HepG2 (cell line): ENCODE measurements around the gene ACBD5. TPM values are rescaled to one million over a fixed set of nuclear protein-coding genes. Genes with fewer than 3 reads are reported as not detected.

Source experiments
- BRCA1 ChIP-seq: sonication (generic); formaldehyde crosslinking; IDR thresholded peaks from 2 replicates; pipeline ENCODE4 v1.4.0; 2020; ENCODE audit warnings: missing genetic modification reagents
- CAMTA2 ChIP-seq: sonication (generic); formaldehyde crosslinking; IDR thresholded peaks from 2 replicates; pipeline ENCODE4 v1.4.0; 2020; ENCODE audit warnings: mild to moderate bottlenecking, missing genetic modification reagents, borderline replicate concordance
- GATA4 ChIP-seq: sonication (generic); IDR thresholded peaks from 2 replicates; pipeline ENCODE4 v1.6.1; 2016; ENCODE audit warnings: antibody characterized with exemption, low read depth, borderline replicate concordance
- GPBP1L1 ChIP-seq: sonication (generic); formaldehyde crosslinking; IDR thresholded peaks from 2 replicates; pipeline ENCODE4 v1.5.0; 2020; ENCODE audit warnings: mild to moderate bottlenecking, missing genetic modification reagents
- HDAC1 ChIP-seq: sonication (generic); formaldehyde crosslinking; IDR thresholded peaks from 2 replicates; pipeline ENCODE4 v1.5.1; 2020; ENCODE audit warnings: mild to moderate bottlenecking, missing genetic modification reagents
- HDAC2 ChIP-seq: sonication (generic); formaldehyde crosslinking; IDR thresholded peaks from 2 replicates; pipeline ENCODE4 v1.4.0; 2020; ENCODE audit warnings: missing genetic modification reagents
- KAT8 ChIP-seq: IDR thresholded peaks from 2 replicates; pipeline ENCODE4 v1.6.1; 2016; ENCODE audit warnings: missing genetic modification reagents, missing compliant biosample characterization
- MAFK ChIP-seq, 2 experiments: IDR thresholded peaks in 1 of 2; conservative IDR thresholded peaks in 1 of 2; 2 replicates each; pipeline ENCODE4 v1.6.1; 2011; ENCODE audit warnings: improper control_type of control experiment in 2 of 2, low read length in 2 of 2
- NFIB ChIP-seq: sonication (generic); formaldehyde crosslinking; IDR thresholded peaks from 2 replicates; pipeline ENCODE4 v1.9.0; 2021; ENCODE audit warnings: missing genetic modification reagents, mild to moderate bottlenecking, borderline replicate concordance
- NRL ChIP-seq: sonication (generic); formaldehyde crosslinking; IDR thresholded peaks from 2 replicates; pipeline ENCODE4 v1.5.0; 2020; ENCODE audit warnings: missing genetic modification reagents, mild to moderate bottlenecking, moderate library complexity, borderline replicate concordance
- REPIN1 ChIP-seq: sonication (generic); formaldehyde crosslinking; IDR thresholded peaks from 2 replicates; pipeline ENCODE4 v1.8.0; 2022; ENCODE audit warnings: missing genetic modification reagents, low read depth, mild to moderate bottlenecking, borderline replicate concordance
- SOX5 ChIP-seq: IDR thresholded peaks from 2 replicates; pipeline ENCODE4 v1.6.1; 2016; ENCODE audit warnings: borderline replicate concordance
- SP5 ChIP-seq: IDR thresholded peaks from 2 replicates; pipeline ENCODE4 v1.6.1; 2016; ENCODE audit warnings: low read depth, borderline replicate concordance
- SRSF4 ChIP-seq: fragments of 200-400 bp; formaldehyde crosslinking; IDR thresholded peaks from one replicate; pipeline ENCODE4 v1.6.1; 2018; ENCODE audit warnings: mild to moderate bottlenecking, low read depth, low read length, moderate library complexity; ENCODE audit not compliant: poor library complexity, severe bottlenecking
- TFAP4 ChIP-seq: sonication (generic); IDR thresholded peaks from 2 replicates; pipeline ENCODE4 v1.6.1; 2016; ENCODE audit warnings: low read depth, borderline replicate concordance
- ZFAT ChIP-seq: sonication (generic); formaldehyde crosslinking; conservative IDR thresholded peaks from 2 replicates; pipeline ENCODE4 v1.8.1; 2023; ENCODE audit warnings: missing genetic modification reagents, inconsistent platforms
- ZHX2 ChIP-seq, 2 experiments: sonication (generic) in 1 of 2; formaldehyde crosslinking in 1 of 2; IDR thresholded peaks; 2 replicates each; pipeline versions ENCODE4 v1.6.1 to v1.9.0; 2014 to 2022; ENCODE audit warnings: antibody characterized with exemption in 1 of 2, borderline replicate concordance in 1 of 2, inconsistent platforms in 1 of 2, low read depth in 1 of 2, missing genetic modification reagents in 1 of 2
- ZNF557 ChIP-seq: sonication (generic); formaldehyde crosslinking; IDR thresholded peaks from 2 replicates; pipeline ENCODE4 v1.4.0; 2020; ENCODE audit warnings: missing genetic modification reagents
- ZNF737 ChIP-seq: sonication (generic); formaldehyde crosslinking; IDR thresholded peaks from 2 replicates; pipeline ENCODE4 v1.5.0; 2020; ENCODE audit warnings: missing genetic modification reagents, mild to moderate bottlenecking, borderline replicate concordance
- ZNF784 ChIP-seq: sonication (generic); formaldehyde crosslinking; IDR thresholded peaks from 2 replicates; pipeline ENCODE4 v1.5.1; 2020; ENCODE audit warnings: missing genetic modification reagents, mild to moderate bottlenecking, borderline replicate concordance
- ZSCAN12 ChIP-seq: sonication (generic); formaldehyde crosslinking; IDR thresholded peaks from 2 replicates; pipeline ENCODE4 v1.9.0; 2021; ENCODE audit warnings: mild to moderate bottlenecking, missing genetic modification reagents
- polyA plus RNA-seq, 8 experiments: library from polyadenylated mRNA; depleted of rRNA in 3 of 8; stranded (reverse) in 7 of 8; unstranded in 1 of 8; fragments of >200 nt; fragmentation: Illumina TruSeq in 4 of 8; extraction: Trizol in 4 of 8; gene quantifications; 2 replicates each; pipeline versions ENCODE4 v1.2.1 to v1.2.3, GENCODE V29; 2011 to 2016; ENCODE audit warnings: low read depth in 4 of 8, missing spikeins in 1 of 8, mixed read lengths in 1 of 8; ENCODE audit not compliant: insufficient read depth in 1 of 8
- total RNA-seq, 5 experiments: library from RNA; depleted of rRNA; stranded (reverse); fragments of >200 nt; fragmentation: Illumina TruSeq; extraction: Trizol; gene quantifications; 2 replicates each; pipeline ENCODE4 v1.2.3, GENCODE V29; 2016; ENCODE audit warnings: low read depth in 1 of 5

Gene ACBD5
- total and polyA plus RNA-seq, 2 of the 13 experiments (the other 11 are each of a cell fraction or from before 2014, with no cell fraction given): 10.3 to 14.8 TPM

- TF ChIP-seq SOX5 (CRISPR knock-in tag) (0 out of 2 replicates have a peak, but pooled peaks have one; percentile 12), TFAP4 (no peak), GATA4 (0 out of 2 replicates have a peak, but pooled peaks have one; percentile 22), BRCA1 (CRISPR knock-in tag) (no peak), MAFK (conservative IDR thresholded peaks at IDR 0.05 in 1 of 2, IDR thresholded peaks at IDR 0.05 in 1 of 2; ENCODE audit: low read length in 2 of 2) (no peak), HDAC2 (0 out of 2 replicates have a peak, but pooled peaks have one; percentile 31), SP5 (CRISPR knock-in tag) (no peak), ZSCAN12 (CRISPR knock-in tag) (no peak), NRL (no peak), CAMTA2 (CRISPR knock-in tag) (no peak), KAT8 (peak; percentile 67), GPBP1L1 (no peak), REPIN1 (CRISPR knock-in tag) (0 out of 2 replicates have a peak, but pooled peaks have one; percentile 30), HDAC1 (CRISPR knock-in tag) (peak; percentile 34; the same call in 1 of the 2 replicates), ZHX2 (IDR thresholded peaks at IDR 0.05; ENCODE audit: low read depth) (peak; percentile 79), ZHX2 (CRISPR knock-in tag; IDR thresholded peaks at IDR 0.05; ENCODE audit: borderline replicate concordance) (no peak), ZNF784 (CRISPR knock-in tag) (no peak), ZNF557 (CRISPR knock-in tag) (no peak), NFIB (CRISPR knock-in tag) (no peak), ZFAT (CRISPR knock-in tag) (no peak), SRSF4 (no peak), ZNF737 (no peak)
These were observed 2.5 kb upstream of the ACBD5 start (continued) for GRCh38 chr10:27242951-27243551.
